Measurements from ENCODE around the gene ICA1. TPM values are rescaled to one million over a fixed set of nuclear protein-coding genes. Genes with fewer than 3 reads are reported as not detected.

ICA1 gene
- total RNA-seq, 1 donor from 2014 or later = 0.72 TPM

GRCh38 chr7:8190119-8190895, 71.7 kb downstream of the ICA1 start:
- Mint-ChIP-seq H3K27ac (no peak overlapping the region), H3K36me3 (ENCODE audit: low read depth) (no peaks in the 10 kb centered on the region), H3K9me3 (no peaks in the 10 kb centered on the region), H3K4me3 (no peak overlapping the region), H3K27me3 (peaks cover 5% of the 10 kb centered on the region), H3K4me1 (peaks cover 31% of the 10 kb centered on the region)
- peak; percentile 89 for DNase-seq
- intact Hi-C loops (cut with micrococcal nuclease) = loop anchor here (1.0 to 10.0 kb wide), 4 partner anchors 219 to 509 kb away; no protein-coding TSS in a partner anchor

DNA sequence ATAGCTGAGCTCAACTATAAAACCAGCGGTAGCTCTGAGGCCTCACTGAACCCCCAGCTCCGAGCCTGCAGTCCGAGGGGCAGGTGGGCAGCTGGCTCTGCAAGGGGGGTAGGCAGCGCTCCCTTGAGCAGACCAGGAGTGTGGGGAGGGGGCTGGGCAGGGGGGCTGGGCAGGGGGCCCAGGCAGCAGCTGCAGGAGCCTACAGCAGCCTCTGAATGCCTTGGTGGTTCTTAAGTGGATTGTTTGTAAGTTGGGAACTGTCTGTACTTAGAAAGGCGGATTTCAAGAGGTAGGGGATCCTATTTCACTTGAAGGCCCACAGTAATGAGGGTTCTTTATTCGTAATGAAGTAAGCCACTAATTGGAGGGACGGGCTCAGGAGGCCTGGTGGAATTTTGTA, 72.3 kb downstream of the ICA1 start:
- Mint-ChIP-seq H3K27ac (no peak overlapping the region), H3K4me3 (no peak overlapping the region)

GRCh38 chr7:8185926-8186683, 75.9 kb downstream of the ICA1 start:
- Mint-ChIP-seq H3K4me1 (peaks cover 19% of the 10 kb centered on the region), H3K36me3 (ENCODE audit: low read depth) (no peaks in the 10 kb centered on the region), H3K4me3 (no peak overlapping the region), H3K27ac (no peak overlapping the region), H3K9me3 (peaks cover 5% of the 10 kb centered on the region), H3K27me3 (no peaks in the 10 kb centered on the region)
- intact Hi-C loops (cut with micrococcal nuclease) = no loop called here
- no peak for DNase-seq

More for the DNA sequence above, 72.3 kb downstream of the ICA1 start:
- no peak for DNase-seq
- H3K36me3 Mint-ChIP-seq (ENCODE audit: low read depth) = no peaks in the 10 kb centered on the region
- peaks cover 5% of the 10 kb centered on the region for H3K27me3 Mint-ChIP-seq
- no peaks in the 10 kb centered on the region for H3K9me3 Mint-ChIP-seq
- peaks cover 31% of the 10 kb centered on the region for H3K4me1 Mint-ChIP-seq
- intact Hi-C loops (cut with micrococcal nuclease) = loop anchor here (1.0 to 10.0 kb wide), 4 partner anchors 218 to 508 kb away; no protein-coding TSS in a partner anchor

DNA sequence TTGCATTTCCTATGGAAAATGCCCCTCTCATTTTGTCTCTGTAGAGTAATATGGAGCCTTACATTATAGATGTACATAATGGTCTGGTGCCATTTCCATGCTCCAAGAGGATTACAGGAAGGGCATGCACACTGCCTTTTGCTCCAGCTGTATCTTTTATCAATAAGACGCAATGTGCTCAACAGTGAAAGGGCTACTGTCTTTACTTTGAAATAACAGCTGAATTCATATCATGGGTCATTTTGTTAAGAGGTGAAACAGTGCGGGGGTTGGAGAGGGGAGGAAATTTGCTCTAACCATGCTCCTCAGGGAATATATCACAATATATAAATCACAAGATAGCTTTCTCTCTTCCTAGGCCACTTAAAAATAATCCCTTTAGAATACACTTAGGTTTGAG, 77.7 kb downstream of the ICA1 start:
- no peak for DNase-seq
- Mint-ChIP-seq H3K36me3 (ENCODE audit: low read depth) (no peaks in the 10 kb centered on the region), H3K4me1 (peaks cover 11% of the 10 kb centered on the region), H3K27ac (no peak overlapping the region), H3K4me3 (no peak overlapping the region), H3K27me3 (no peaks in the 10 kb centered on the region), H3K9me3 (peaks cover 8% of the 10 kb centered on the region)
- intact Hi-C loops (cut with micrococcal nuclease) = no loop called here

DNA sequence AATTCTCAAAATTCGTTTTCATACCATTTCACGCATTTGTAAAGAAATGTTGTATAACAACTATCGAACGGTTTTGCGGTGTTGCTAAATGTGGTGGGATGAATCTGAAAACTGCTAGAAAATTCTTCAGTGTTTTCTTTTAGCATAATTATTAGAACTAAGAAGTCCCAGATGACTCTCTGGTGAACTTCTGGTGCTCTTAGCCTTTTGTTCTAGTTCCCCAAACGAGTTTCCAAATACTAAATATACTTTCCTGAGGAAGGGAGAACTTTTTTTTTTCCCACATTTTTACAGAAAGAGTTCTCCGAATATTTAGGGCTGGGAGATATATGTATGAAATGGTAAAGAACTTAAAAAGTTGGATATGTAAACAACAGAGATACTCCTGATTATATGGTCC, 82.5 kb downstream of the ICA1 start:
- Mint-ChIP-seq H3K4me1 (peaks cover 36% of the 10 kb centered on the region), H3K27me3 (no peaks in the 10 kb centered on the region), H3K9me3 (peaks cover 8% of the 10 kb centered on the region), H3K4me3 (no peak overlapping the region), H3K36me3 (ENCODE audit: low read depth) (no peaks in the 10 kb centered on the region), H3K27ac (no peak overlapping the region)
- intact Hi-C loops (cut with micrococcal nuclease) = no loop called here
- DNase-seq = no peak

DNA sequence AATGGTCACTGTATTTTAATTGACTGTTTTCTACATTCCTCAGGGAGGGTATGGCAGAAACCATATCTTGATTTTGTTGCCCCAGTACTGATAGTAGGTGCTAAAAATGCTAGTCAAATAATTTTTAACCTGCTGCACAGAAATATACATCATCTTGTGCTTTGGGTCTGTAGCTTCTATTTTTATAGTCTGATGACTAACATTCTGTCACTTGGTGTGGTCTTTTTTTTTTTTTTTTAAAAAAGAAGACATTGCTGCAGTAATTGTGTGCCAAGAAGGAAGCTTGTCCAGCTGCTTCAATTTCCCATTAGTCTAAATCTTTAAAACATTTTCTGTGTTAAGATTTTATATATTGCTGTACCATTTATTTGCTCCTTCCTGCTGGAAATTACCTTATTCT, 83.6 kb downstream of the ICA1 start:
- Mint-ChIP-seq H3K36me3 (ENCODE audit: low read depth) (no peaks in the 10 kb centered on the region), H3K4me1 (peaks cover 40% of the 10 kb centered on the region), H3K9me3 (peaks cover 8% of the 10 kb centered on the region), H3K27ac (peak overlapping the region; percentile 77), H3K4me3 (peak overlapping the region; percentile 42), H3K27me3 (no peaks in the 10 kb centered on the region)
- DNase-seq = no peak
- intact Hi-C loops (cut with micrococcal nuclease) = no loop called here

GRCh38 chr7:8177109-8177933, 84.6 kb downstream of the ICA1 start:
- H3K9me3 Mint-ChIP-seq = peaks cover 8% of the 10 kb centered on the region
- intact Hi-C loops (cut with micrococcal nuclease) = loop anchor here (2.0 kb wide), 2 partner anchors 133 to 537 kb away; partner anchors contain the start of gene UMAD1
- peak overlapping the region; percentile 78 for H3K4me3 Mint-ChIP-seq
- no peaks in the 10 kb centered on the region for H3K36me3 Mint-ChIP-seq (ENCODE audit: low read depth)
- peaks cover 40% of the 10 kb centered on the region for H3K4me1 Mint-ChIP-seq
- H3K27me3 Mint-ChIP-seq = no peaks in the 10 kb centered on the region
- peak overlapping the region; percentile 93 for H3K27ac Mint-ChIP-seq
- DNase-seq = no peak

DNA sequence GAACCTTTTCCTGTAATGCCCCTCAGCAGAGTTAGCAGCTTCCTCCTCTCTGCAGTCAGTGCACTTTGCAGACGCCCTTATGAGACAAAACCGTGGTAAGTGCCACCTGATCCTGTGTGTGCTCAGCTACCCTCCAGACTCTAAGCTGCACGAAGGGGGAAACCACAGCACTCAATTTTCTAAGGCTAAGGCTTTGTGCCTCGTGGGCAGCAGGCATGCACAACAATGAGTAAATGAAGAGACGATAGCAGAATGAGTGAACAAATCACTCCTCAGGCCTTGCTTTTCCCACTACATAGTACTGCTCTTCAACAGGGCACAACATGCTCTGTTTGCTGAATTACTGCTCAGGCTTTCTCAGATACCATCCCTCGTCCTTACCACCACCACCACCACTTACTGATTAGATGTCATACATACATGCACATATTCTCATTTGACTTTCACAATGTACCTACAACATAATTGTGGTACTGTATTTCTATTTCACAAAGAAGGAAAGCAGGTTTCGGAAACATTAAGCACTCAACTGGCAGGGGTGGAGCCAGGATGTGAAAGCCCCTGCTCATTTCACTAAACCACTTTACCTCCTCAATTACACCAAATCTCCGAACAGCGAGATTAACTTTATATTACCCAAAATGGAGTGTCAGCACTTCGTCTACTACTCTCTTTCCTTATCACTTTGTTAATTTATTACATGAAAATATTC, 85.4 kb downstream of the ICA1 start:
- peak; percentile 89 for DNase-seq
- H3K4me1 Mint-ChIP-seq = peaks cover 40% of the 10 kb centered on the region
- peak overlapping the region; percentile 93 for H3K27ac Mint-ChIP-seq
- H3K36me3 Mint-ChIP-seq (ENCODE audit: low read depth) = no peaks in the 10 kb centered on the region
- H3K9me3 Mint-ChIP-seq = peaks cover 4% of the 10 kb centered on the region
- intact Hi-C loops (cut with micrococcal nuclease) = loop anchor here (1.0 to 2.0 kb wide), 5 partner anchors 42 to 536 kb away; partner anchors contain the start of genes GLCCI1 and UMAD1
- H3K27me3 Mint-ChIP-seq = no peaks in the 10 kb centered on the region
- H3K4me3 Mint-ChIP-seq = peak overlapping the region; percentile 78

DNA sequence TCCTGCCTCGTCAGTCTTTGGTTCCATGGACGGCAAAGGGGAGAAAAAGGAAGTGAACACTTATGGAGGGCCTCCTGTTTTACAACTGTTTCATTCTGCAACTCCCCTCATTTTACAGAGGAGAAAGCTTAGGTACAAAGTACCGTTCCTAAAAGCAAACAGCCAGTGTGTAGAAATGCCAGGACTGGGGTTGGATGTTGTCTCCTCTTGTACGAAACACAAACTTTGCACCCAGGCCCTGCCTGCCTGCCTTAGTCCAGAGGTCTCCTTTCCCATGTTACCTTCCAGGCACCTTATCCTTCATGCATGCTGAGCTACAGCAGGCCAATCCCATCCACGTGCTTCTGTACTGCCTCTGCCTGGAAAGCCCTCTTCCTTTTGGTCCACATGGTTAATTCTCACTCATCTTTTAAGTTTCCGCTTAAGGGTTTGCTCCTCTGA, 86.0 kb downstream of the ICA1 start:
- H3K27ac Mint-ChIP-seq = peak overlapping the region; percentile 93
- intact Hi-C loops (cut with micrococcal nuclease) = loop anchor here (1.0 to 2.0 kb wide), 5 partner anchors 42 to 535 kb away; partner anchors contain the start of genes GLCCI1 and UMAD1
- H3K36me3 Mint-ChIP-seq (ENCODE audit: low read depth) = no peaks in the 10 kb centered on the region
- peaks cover 4% of the 10 kb centered on the region for H3K9me3 Mint-ChIP-seq
- H3K4me1 Mint-ChIP-seq = peaks cover 40% of the 10 kb centered on the region
- peak overlapping the region; percentile 78 for H3K4me3 Mint-ChIP-seq
- H3K27me3 Mint-ChIP-seq = no peaks in the 10 kb centered on the region
- DNase-seq = no peak

GRCh38 chr7:8172372-8173354, 89.3 kb downstream of the ICA1 start:
- Mint-ChIP-seq H3K4me1 (peaks cover 31% of the 10 kb centered on the region), H3K27me3 (peaks cover 11% of the 10 kb centered on the region), H3K36me3 (ENCODE audit: low read depth) (no peaks in the 10 kb centered on the region), H3K27ac (no peak overlapping the region), H3K4me3 (no peak overlapping the region), H3K9me3 (no peaks in the 10 kb centered on the region)
- intact Hi-C loops (cut with micrococcal nuclease) = no loop called here
- DNase-seq = no peak

DNA sequence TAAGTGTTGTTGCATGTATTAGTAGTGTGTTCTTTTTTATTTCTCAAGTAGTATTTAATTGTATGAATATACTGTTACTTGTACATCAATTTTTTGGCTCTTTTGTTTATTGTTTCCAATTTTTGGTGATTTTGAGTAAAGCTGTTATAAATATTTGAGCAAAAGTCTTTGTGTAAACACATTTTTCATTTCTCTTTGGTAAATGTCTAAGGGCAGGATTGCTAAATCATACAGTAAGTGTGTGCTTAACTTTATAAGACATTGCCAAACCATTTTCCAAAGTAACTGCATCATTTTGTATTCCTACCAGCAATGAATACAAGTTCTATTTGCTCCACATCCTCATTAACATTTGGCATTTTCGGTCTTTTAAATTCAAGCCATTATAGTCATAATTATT, 92.8 kb downstream of the ICA1 start:
- peaks cover 4% of the 10 kb centered on the region for H3K4me1 Mint-ChIP-seq
- H3K27me3 Mint-ChIP-seq = peaks cover 11% of the 10 kb centered on the region
- H3K9me3 Mint-ChIP-seq = no peaks in the 10 kb centered on the region
- H3K36me3 Mint-ChIP-seq (ENCODE audit: low read depth) = no peaks in the 10 kb centered on the region
- H3K4me3 Mint-ChIP-seq = no peak overlapping the region
- H3K27ac Mint-ChIP-seq = no peak overlapping the region
- no peak for DNase-seq
- intact Hi-C loops (cut with micrococcal nuclease) = no loop called here

DNA sequence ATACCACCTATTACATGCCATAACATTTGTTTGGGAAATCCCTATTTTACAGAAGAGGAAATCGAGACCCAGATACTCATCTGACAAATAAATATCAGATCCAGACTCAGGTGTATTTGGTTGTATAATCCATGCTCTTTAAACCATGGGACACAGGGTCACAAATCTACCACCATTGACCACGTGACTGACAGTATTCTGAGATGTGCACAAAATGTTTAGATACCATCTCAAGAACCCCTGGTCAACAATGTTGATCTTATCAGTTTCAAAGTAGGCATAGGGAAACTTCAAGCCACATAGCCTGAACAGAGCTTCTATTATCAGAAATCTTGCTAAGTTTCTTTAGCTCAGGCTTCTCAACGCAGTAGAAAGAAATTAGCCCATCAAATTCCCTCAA, 93.6 kb downstream of the ICA1 start:
- Mint-ChIP-seq H3K27ac (no peak overlapping the region), H3K4me1 (no peaks in the 10 kb centered on the region), H3K9me3 (peaks cover 4% of the 10 kb centered on the region), H3K4me3 (no peak overlapping the region), H3K27me3 (peaks cover 11% of the 10 kb centered on the region), H3K36me3 (ENCODE audit: low read depth) (no peaks in the 10 kb centered on the region)
- intact Hi-C loops (cut with micrococcal nuclease) = no loop called here
- DNase-seq = no peak

All from activated CD4-positive, alpha-beta T cell treated with anti-CD3 and anti-CD28 coated beads, Interleukin-2, amount 10 ng/mL, durations not matched to agents 24 days and 14 days (primary cell).